HCT116 (cell line): ENCODE data around the gene ATP1A4.

ENCODE experiments used
- CTCF ChIP-seq, 3 experiments: fragments of 200-600 bp in 1 of 3; sonication (generic) in 1 of 3; IDR thresholded peaks in 2 of 3; conservative IDR thresholded peaks in 1 of 3; 2 replicates each; pipeline ENCODE4 v1.5.1; 2012 to 2017; ENCODE audit warnings: low read depth in 2 of 3, low read length in 2 of 3, antibody characterized with exemption in 1 of 3, borderline replicate concordance in 1 of 3, control low read depth in 1 of 3, mild to moderate bottlenecking in 1 of 3, mixed read lengths in 1 of 3, mixed run types in 1 of 3, moderate library complexity in 1 of 3; ENCODE audit not compliant: insufficient read depth in 1 of 3
- EGR1 ChIP-seq: IDR thresholded peaks from 2 replicates; pipeline ENCODE4 v1.6.1; 2012; ENCODE audit warnings: low read depth
- ELF1 ChIP-seq: IDR thresholded peaks from 2 replicates; pipeline ENCODE4 v1.6.1; 2012; ENCODE audit warnings: low read depth, borderline replicate concordance
- EZH2 ChIP-seq: fragments of 200-600 bp; sonication (generic); IDR thresholded peaks from 2 replicates; pipeline ENCODE4 v1.6.1; 2017; ENCODE audit warnings: antibody characterized with exemption, mixed run types
- JUND ChIP-seq: IDR thresholded peaks from 2 replicates; pipeline ENCODE4 v1.6.1; 2012
- POLR2A ChIP-seq: IDR thresholded peaks from 2 replicates; pipeline ENCODE4 v1.7.0; 2011; ENCODE audit warnings: borderline replicate concordance; ENCODE audit not compliant: insufficient read depth, insufficient read length; ENCODE audit errors: extremely low read depth
- REST ChIP-seq: IDR thresholded peaks from 2 replicates; pipeline ENCODE4 v1.6.1; 2012; ENCODE audit warnings: low read depth
- SP1 ChIP-seq: IDR thresholded peaks from 2 replicates; pipeline ENCODE4 v1.6.1; 2012; ENCODE audit warnings: low read depth
- SRF ChIP-seq: IDR thresholded peaks from 2 replicates; pipeline ENCODE4 v1.6.1; 2012; ENCODE audit warnings: low read depth
- ZFX ChIP-seq: fragments of 450-650 bp; IDR thresholded peaks from 2 replicates; pipeline ENCODE4 v1.6.1; 2017

- no peak for TF ChIP-seq JUND
- no peak for TF ChIP-seq CTCF (IDR thresholded peaks at IDR 0.05 in 2 of 3, conservative IDR thresholded peaks at IDR 0.05 in 1 of 3; ENCODE audit: borderline replicate concordance in 1 of 3, insufficient read depth in 1 of 3, low read depth in 2 of 3, low read length in 2 of 3)
- no peak for TF ChIP-seq POLR2A
- no peak for TF ChIP-seq EGR1
- no peak for TF ChIP-seq SRF
- TF ChIP-seq EZH2, result no peak
- no peak for TF ChIP-seq REST
- no peak for TF ChIP-seq SP1
- TF ChIP-seq ZFX, result no peak
- no peak for TF ChIP-seq ELF1
These were observed 27.9 kb downstream of the ATP1A4 start for GRCh38 chr1:160179336-160179735.
